Vagina (tissue), 2 donors: ENCODE measurements around the gene FAM151A.

Experiments
- CTCF ChIP-seq, 3 experiments: fragments of 450-650 bp in 2 of 3; fragments of 200-600 bp in 1 of 3; sonication (generic) in 1 of 3; IDR thresholded peaks; one replicate each; pipeline ENCODE4 v1.5.1; 2017 to 2019; ENCODE audit warnings: antibody characterized with exemption in 3 of 3, mild to moderate bottlenecking in 2 of 3, moderate library complexity in 2 of 3
- POLR2A ChIP-seq, 2 donors: fragments of 450-650 bp; IDR thresholded peaks; one replicate each; pipeline ENCODE4 v1.6.1; 2017; ENCODE audit warnings: antibody characterized with exemption in 2 of 2, mild to moderate bottlenecking in 2 of 2, moderate library complexity in 2 of 2
- POLR2AphosphoS5 ChIP-seq, 2 donors: sonication (generic); formaldehyde crosslinking; IDR thresholded peaks; one replicate each; pipeline ENCODE4 v1.9.0; 2017; ENCODE audit warnings: antibody characterized with exemption in 2 of 2, mild to moderate bottlenecking in 2 of 2, low read depth in 1 of 2; ENCODE audit not compliant: insufficient read depth in 1 of 2

DNA sequence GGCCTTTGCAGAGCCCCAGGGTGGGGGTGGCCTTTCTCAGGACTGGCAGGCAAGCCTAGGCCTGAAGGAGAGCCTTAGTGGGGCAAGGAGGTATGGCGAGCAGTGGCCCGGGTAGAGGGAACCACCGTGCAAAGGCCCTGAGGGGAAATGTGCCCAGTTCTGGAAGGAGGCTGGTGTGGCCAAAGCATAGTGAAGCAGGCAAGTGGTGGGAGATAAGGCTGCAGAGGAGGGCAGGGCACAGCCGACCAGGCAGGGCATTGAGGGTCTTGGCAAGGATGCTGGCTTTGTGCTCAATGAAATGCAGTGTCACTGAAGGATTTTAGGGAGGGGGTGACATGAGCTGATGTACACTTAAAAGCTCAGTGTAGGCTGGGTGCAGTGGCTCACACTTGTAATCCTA, 41.0 kb upstream of the FAM151A start:
- TF ChIP-seq CTCF (IDR thresholded peaks at IDR 0.05) (no peak), POLR2A (IDR thresholded peaks at IDR 0.05) (no peak), POLR2AphosphoS5 (IDR thresholded peaks at IDR 0.05; ENCODE audit: insufficient read depth in 1 of 2, low read depth in 1 of 2) (no peak)
